ENCODE results near the gene RPP21. TPM values are rescaled to one million over a fixed set of nuclear protein-coding genes. Genes with fewer than 3 reads are reported as not detected.

Gene RPP21
- total and polyA plus RNA-seq, 9 donors = 14.2 to 106 (median 44.5) TPM

DNA sequence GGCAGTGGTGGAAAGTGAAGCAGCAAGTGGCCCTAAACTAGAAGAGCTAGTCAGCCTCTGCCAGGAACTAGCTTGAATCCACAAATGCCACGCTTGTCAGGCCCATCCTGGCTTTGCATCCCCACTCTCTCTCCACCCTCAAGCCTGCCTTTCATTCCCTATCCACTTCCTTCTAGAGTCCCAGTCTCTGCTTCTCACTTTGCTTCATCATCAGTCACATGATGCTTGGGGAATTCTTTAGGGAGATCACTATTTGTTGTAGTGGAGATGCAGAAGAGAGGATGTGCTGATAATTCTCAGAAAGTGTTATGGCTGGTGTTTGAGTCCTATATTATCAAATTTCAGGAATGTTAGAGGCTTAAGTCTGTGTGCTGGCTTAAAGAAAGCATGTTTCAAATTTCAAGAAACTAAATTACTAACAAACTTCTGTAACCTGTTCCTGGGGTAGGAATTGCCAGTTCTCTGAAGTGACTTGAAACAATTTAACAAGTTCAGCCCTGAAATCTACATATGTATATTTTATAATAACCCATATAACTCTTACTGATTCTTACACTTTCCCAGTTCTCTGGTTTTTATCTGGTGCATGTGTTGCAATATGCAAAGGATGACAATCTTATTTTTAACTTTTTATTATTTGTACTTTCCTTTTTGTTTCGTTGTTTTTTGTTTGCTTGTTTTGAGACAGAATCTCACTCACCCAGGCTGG is 10.7 kb upstream of the RPP21 start:
- WGBS, 3 donors = 84 to 94% (median 91%) methylated on average over 2 of the region's 2 CpGs
- intact Hi-C loops (cut with DNase I) = no loop called here
- DNase-seq = no peak
- Histone ChIP-seq H3K27ac (no peak overlapping the region), H3K4me3 (no peak overlapping the region), H3K36me3 (no peaks in the 10 kb centered on the region), H3K27me3 (no peaks in the 10 kb centered on the region), H3K9me3 (no peaks in the 10 kb centered on the region), H3K4me1 (ENCODE audit: insufficient read depth) (no peaks in the 10 kb centered on the region)
- TF ChIP-seq, protein P1, sequence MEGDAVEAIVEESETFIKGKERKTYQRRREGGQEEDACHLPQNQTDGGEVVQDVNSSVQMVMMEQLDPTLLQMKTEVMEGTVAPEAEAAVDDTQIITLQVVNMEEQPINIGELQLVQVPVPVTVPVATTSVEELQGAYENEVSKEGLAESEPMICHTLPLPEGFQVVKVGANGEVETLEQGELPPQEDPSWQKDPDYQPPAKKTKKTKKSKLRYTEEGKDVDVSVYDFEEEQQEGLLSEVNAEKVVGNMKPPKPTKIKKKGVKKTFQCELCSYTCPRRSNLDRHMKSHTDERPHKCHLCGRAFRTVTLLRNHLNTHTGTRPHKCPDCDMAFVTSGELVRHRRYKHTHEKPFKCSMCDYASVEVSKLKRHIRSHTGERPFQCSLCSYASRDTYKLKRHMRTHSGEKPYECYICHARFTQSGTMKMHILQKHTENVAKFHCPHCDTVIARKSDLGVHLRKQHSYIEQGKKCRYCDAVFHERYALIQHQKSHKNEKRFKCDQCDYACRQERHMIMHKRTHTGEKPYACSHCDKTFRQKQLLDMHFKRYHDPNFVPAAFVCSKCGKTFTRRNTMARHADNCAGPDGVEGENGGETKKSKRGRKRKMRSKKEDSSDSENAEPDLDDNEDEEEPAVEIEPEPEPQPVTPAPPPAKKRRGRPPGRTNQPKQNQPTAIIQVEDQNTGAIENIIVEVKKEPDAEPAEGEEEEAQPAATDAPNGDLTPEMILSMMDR (IDR thresholded peaks at IDR 0.05) = no peak
- TF ChIP-seq EP300 (IDR thresholded peaks at IDR 0.05) (no peak), POLR2A (IDR thresholded peaks at IDR 0.05) (no peak)

- no peaks in the 10 kb centered on the region for H3K27me3 ChIP-seq
- H3K27ac ChIP-seq = no peak overlapping the region
- DNase-seq = no peak
- 79 to 86% (median 85%) methylated on average over 6 of the region's 6 CpGs for WGBS, 3 donors
- H3K4me1 ChIP-seq (ENCODE audit: insufficient read depth) = no peaks in the 10 kb centered on the region
- H3K9me3 ChIP-seq = no peaks in the 10 kb centered on the region
- no peak overlapping the region for H3K4me3 ChIP-seq
- TF ChIP-seq POLR2A (IDR thresholded peaks at IDR 0.05) (no peak), EP300 (IDR thresholded peaks at IDR 0.05) (no peak)
- TF ChIP-seq, protein P1 (IDR thresholded peaks at IDR 0.05) = no peak
- H3K36me3 ChIP-seq = no peaks in the 10 kb centered on the region
- intact Hi-C loops (cut with DNase I) = no loop called here
Observed at GRCh38 chr6:30340589-30341054, 4.3 kb upstream of the RPP21 start.

GRCh38 chr6:30341218-30341617 is 3.7 kb upstream of the RPP21 start:
- DNase-seq = no peak

GRCh38 chr6:30341728-30342127 is 3.2 kb upstream of the RPP21 start:
- no peak for TF ChIP-seq POLR2A (IDR thresholded peaks at IDR 0.05)
- TF ChIP-seq, protein P1 (IDR thresholded peaks at IDR 0.05) = no peak
- no peak for TF ChIP-seq EP300 (IDR thresholded peaks at IDR 0.05)
- intact Hi-C loops (cut with DNase I) = no loop called here
- H3K4me3 ChIP-seq = no peak overlapping the region
- 90 to 93% (median 90%) methylated on average over 14 to 16 of the region's 16 CpGs for WGBS, 3 donors
- H3K9me3 ChIP-seq = no peaks in the 10 kb centered on the region
- no peak for DNase-seq
- no peaks in the 10 kb centered on the region for H3K36me3 ChIP-seq
- H3K27me3 ChIP-seq = no peaks in the 10 kb centered on the region
- H3K27ac ChIP-seq = no peak overlapping the region
- H3K4me1 ChIP-seq (ENCODE audit: insufficient read depth) = peaks cover 2% of the 10 kb centered on the region

More at GRCh38 chr6:30341218-30341617, 3.7 kb upstream of the RPP21 start:
- no peaks in the 10 kb centered on the region for H3K36me3 ChIP-seq
- TF ChIP-seq EP300 (IDR thresholded peaks at IDR 0.05) (no peak), POLR2A (IDR thresholded peaks at IDR 0.05) (no peak)
- TF ChIP-seq, protein P1 (IDR thresholded peaks at IDR 0.05) = no peak
- no peak overlapping the region for H3K27ac ChIP-seq
- no peak overlapping the region for H3K4me3 ChIP-seq
- no peaks in the 10 kb centered on the region for H3K9me3 ChIP-seq
- 90 to 94% (median 93%) methylated on average over 3 of the region's 3 CpGs for WGBS, 3 donors
- intact Hi-C loops (cut with DNase I) = no loop called here
- H3K4me1 ChIP-seq (ENCODE audit: insufficient read depth) = peaks cover 2% of the 10 kb centered on the region
- H3K27me3 ChIP-seq = no peaks in the 10 kb centered on the region
